Activated naive CD8-positive, alpha-beta T cell treated with anti-CD3 and anti-CD28 coated beads, Interleukin-2, amount 50 U/mL, for 24 hours (primary cell): Measurements from ENCODE around the gene PLA2G2F.

Experiments
- ATAC-seq: fragments of 150-1000 bp; cut with Tn5 transposase; one replicate; pipeline ENCODE4 v1.10.0; 2021
- DNase-seq: peaks from one replicate; pipeline ENCODE4 v3.0.0; 2021
- H3K27ac Mint-ChIP-seq: one replicate; pipeline ENCODE4 v1.8.0; 2021; ENCODE audit warnings: mild to moderate bottlenecking, mixed read lengths
- H3K27me3 Mint-ChIP-seq: one replicate; pipeline ENCODE4 v1.8.0; 2021; ENCODE audit warnings: mixed read lengths
- H3K36me3 Mint-ChIP-seq: one replicate; pipeline ENCODE4 v1.8.0; 2021; ENCODE audit warnings: low read depth, mixed read lengths
- H3K4me1 Mint-ChIP-seq: one replicate; pipeline ENCODE4 v1.8.0; 2021; ENCODE audit warnings: mixed read lengths
- H3K4me3 Mint-ChIP-seq: one replicate; pipeline ENCODE4 v1.8.0; 2021; ENCODE audit warnings: mild to moderate bottlenecking, moderate library complexity, mixed read lengths
- H3K9me3 Mint-ChIP-seq: one replicate; pipeline ENCODE4 v1.8.0; 2021; ENCODE audit warnings: mixed read lengths

Gene PLA2G2F

GRCh38 chr1:20138961-20139550 is at the start of gene PLA2G2F:
TSS of gene PLA2G2F (plus strand) at chr1:20139323. CDS start at chr1:20139428, 105 bp downstream.
- Mint-ChIP-seq H3K4me1 (no peaks in the 10 kb centered on the region), H3K9me3 (no peaks in the 10 kb centered on the region), H3K27ac (no peak within 1 kb of the TSS), H3K36me3 (no peaks in the 10 kb centered on the region), H3K4me3 (no peak within 1 kb of the TSS), H3K27me3 (peaks cover 7% of the 10 kb centered on the region)
- ATAC-seq: peak; percentile 41
- no peak for DNase-seq

DNA sequence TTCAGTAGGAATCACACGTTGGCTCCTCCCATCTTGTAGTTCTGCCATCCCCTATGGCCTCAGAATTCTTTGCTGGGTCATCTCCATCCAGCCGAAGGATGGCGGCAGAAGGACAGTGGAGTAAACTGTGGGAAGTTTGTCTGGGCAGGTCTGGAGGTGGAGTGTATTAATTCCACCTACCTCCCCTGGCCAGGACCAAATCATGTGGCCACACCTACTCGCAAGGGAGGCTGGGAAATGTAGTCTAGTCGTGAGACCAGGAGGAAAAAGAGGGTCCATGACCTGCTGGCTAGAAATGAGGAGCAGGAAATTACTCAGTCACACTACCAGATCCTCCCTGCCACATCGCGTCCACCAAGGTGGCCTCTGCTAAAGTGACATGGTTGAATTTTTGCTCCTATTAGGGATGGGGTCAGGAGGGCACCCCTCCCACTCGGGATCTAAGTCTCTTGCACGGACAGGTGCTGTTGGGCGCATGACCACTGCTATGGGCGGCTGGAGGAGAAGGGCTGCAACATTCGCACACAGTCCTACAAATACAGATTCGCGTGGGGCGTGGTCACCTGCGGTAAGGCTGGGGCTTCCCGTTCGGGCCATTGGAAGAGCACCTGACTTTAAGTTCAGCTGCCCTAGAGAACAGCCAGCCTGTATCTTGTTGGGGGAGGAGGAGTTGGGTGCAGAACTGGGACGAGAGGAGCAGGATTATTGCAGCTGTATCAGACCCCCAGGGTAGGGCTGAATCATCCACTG is 49.6 kb upstream of the PLA2G2F start:
- ATAC-seq: no peak
- peaks cover 12% of the 10 kb centered on the region for H3K27me3 Mint-ChIP-seq
- H3K27ac Mint-ChIP-seq: no peak overlapping the region
- H3K4me1 Mint-ChIP-seq: no peaks in the 10 kb centered on the region
- H3K36me3 Mint-ChIP-seq: no peaks in the 10 kb centered on the region
- no peak for DNase-seq
- H3K9me3 Mint-ChIP-seq: no peaks in the 10 kb centered on the region
- no peak overlapping the region for H3K4me3 Mint-ChIP-seq

GRCh38 chr1:20090119-20090518 is 49.0 kb upstream of the PLA2G2F start:
- H3K9me3 Mint-ChIP-seq: no peaks in the 10 kb centered on the region
- H3K27ac Mint-ChIP-seq: no peak overlapping the region
- no peaks in the 10 kb centered on the region for H3K36me3 Mint-ChIP-seq
- peaks cover 12% of the 10 kb centered on the region for H3K27me3 Mint-ChIP-seq
- DNase-seq: no peak
- ATAC-seq: no peak
- H3K4me3 Mint-ChIP-seq: no peak overlapping the region
- no peaks in the 10 kb centered on the region for H3K4me1 Mint-ChIP-seq

GRCh38 chr1:20090641-20091040 is 48.5 kb upstream of the PLA2G2F start:
- Mint-ChIP-seq H3K4me3 (no peak overlapping the region), H3K27me3 (peaks cover 12% of the 10 kb centered on the region), H3K36me3 (no peaks in the 10 kb centered on the region), H3K4me1 (no peaks in the 10 kb centered on the region), H3K27ac (no peak overlapping the region), H3K9me3 (no peaks in the 10 kb centered on the region)
- no peak for ATAC-seq
- DNase-seq: no peak

- ATAC-seq (no peak), DNase-seq (no peak)
- Mint-ChIP-seq H3K36me3 (no peaks in the 10 kb centered on the region), H3K27me3 (peaks cover 12% of the 10 kb centered on the region), H3K4me1 (no peaks in the 10 kb centered on the region), H3K27ac (no peak overlapping the region), H3K9me3 (no peaks in the 10 kb centered on the region), H3K4me3 (no peak overlapping the region)
Measured at GRCh38 chr1:20093303-20093702, 45.8 kb upstream of the PLA2G2F start.

DNA sequence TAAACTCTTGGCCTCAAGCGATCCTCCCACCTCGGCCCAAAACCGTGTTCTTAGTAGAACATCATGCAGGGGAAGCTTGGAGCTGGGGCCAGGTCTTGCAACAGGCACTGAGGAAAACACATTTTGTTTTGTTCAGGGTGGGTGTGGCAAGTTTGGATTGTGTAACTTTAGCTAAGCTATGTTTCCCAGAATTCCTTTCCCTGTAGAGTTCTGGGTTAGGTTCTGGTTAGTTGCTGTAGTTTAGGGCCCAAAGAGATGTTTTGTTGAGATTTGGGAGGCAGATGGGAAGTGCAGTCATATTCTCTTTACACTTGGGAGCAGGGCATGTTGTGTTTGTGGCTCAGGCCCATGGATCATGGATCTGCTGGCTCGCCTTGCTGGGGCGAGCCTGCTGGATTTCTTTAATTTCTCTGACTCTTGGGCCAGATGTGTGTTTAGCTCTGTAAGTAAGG is 45.2 kb upstream of the PLA2G2F start:
- Mint-ChIP-seq H3K4me1 (no peaks in the 10 kb centered on the region), H3K27ac (no peak overlapping the region), H3K4me3 (no peak overlapping the region), H3K27me3 (peaks cover 12% of the 10 kb centered on the region), H3K9me3 (no peaks in the 10 kb centered on the region), H3K36me3 (no peaks in the 10 kb centered on the region)
- no peak for ATAC-seq
- no peak for DNase-seq

DNA sequence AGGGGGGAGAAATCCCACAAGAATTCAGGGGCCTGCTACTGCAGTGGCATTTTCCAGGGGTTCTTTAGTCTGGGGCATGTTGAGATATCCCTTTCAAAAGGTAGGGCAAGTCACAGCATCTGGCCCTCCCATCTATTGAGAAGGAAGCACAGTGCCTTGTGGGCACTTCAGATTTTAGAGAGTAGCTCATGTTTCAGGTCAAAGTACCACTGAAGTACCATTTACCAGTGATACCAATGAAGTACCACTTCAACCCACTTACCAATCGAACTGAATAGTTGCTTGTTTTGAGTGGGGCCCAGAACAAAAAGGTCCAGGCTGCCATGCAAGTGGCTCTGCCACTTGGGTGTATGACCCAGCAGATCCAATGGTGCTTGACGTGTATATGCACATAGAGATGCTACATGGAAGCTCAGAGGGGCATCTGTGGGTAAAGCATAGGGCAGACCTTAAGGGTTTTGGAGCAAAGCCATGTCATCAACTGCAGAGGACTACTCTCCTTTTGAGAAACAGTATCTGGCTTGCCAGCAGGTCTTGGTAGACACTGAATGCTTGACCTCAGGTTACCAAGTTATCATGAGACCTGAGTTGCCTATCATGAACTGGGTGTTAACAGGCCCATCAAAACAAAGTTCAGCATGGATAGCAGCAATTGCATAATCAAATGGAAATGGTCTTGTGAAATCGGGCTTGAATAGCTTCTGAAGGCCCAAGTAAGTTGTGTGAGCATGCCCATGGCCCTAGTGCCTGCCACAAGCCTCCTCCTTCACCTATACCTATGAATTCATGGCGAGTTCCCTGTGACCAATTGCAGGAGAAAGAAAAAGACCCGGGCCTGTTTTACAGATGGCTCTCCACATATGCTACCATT is 43.3 kb upstream of the PLA2G2F start:
- H3K36me3 Mint-ChIP-seq: no peaks in the 10 kb centered on the region
- no peak overlapping the region for H3K27ac Mint-ChIP-seq
- no peak overlapping the region for H3K4me3 Mint-ChIP-seq
- H3K9me3 Mint-ChIP-seq: no peaks in the 10 kb centered on the region
- H3K4me1 Mint-ChIP-seq: no peaks in the 10 kb centered on the region
- no peak for DNase-seq
- no peak for ATAC-seq
- H3K27me3 Mint-ChIP-seq: peaks cover 10% of the 10 kb centered on the region

- no peak for ATAC-seq
- Mint-ChIP-seq H3K27me3 (peaks cover 10% of the 10 kb centered on the region), H3K4me1 (peaks cover 3% of the 10 kb centered on the region), H3K9me3 (no peaks in the 10 kb centered on the region), H3K27ac (no peak overlapping the region), H3K4me3 (no peak overlapping the region), H3K36me3 (no peaks in the 10 kb centered on the region)
- no peak for DNase-seq
Measured at GRCh38 chr1:20096840-20097447, 42.2 kb upstream of the PLA2G2F start.

- H3K4me1 Mint-ChIP-seq: peaks cover 3% of the 10 kb centered on the region
- no peaks in the 10 kb centered on the region for H3K36me3 Mint-ChIP-seq
- no peaks in the 10 kb centered on the region for H3K9me3 Mint-ChIP-seq
- H3K27me3 Mint-ChIP-seq: peaks cover 2% of the 10 kb centered on the region
- no peak overlapping the region for H3K27ac Mint-ChIP-seq
- ATAC-seq (no peak), DNase-seq (no peak)
- no peak overlapping the region for H3K4me3 Mint-ChIP-seq
Measured at GRCh38 chr1:20099533-20099932, 39.6 kb upstream of the PLA2G2F start.

DNA sequence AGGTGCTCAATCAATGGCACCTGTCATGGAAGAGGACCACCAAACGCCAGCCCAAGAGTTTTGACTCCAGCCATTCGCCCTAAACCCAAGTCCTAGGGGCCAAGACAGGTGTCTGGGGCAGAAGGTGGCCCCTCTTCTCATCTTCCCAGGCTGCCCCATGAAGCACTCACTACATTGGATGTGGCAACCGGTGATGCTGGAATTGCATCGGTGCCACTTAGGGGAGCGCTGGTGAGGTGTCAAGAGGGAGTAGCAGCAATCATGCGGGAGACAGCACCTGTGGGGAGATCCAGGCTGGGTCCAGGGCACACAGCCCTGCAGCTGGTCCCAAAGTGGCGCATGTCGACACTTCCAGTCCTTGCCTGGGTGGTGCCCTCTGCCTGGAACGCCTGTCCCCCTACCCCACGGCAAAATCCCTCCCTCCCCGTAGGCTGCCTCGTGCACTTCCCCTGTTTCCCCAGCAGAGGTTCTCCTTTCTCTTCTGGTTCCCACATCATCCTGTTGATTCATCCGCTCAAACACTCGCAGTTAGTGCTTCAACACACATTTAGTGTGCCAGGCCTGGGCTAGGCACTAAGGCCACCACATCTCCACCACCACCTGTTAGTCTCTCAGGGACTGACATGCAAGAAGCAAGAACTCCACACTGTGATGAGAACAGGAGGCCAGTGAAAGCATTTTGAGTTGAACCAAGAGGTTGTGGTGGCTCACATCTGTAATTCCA is 38.3 kb upstream of the PLA2G2F start:
- Mint-ChIP-seq H3K9me3 (no peaks in the 10 kb centered on the region), H3K4me3 (no peak overlapping the region), H3K4me1 (peaks cover 3% of the 10 kb centered on the region), H3K27me3 (peaks cover 2% of the 10 kb centered on the region), H3K27ac (no peak overlapping the region), H3K36me3 (no peaks in the 10 kb centered on the region)
- DNase-seq (peak; percentile 19), ATAC-seq (peak; percentile 46)

- ATAC-seq (no peak), DNase-seq (no peak)
- Mint-ChIP-seq H3K27me3 (peaks cover 4% of the 10 kb centered on the region), H3K36me3 (no peaks in the 10 kb centered on the region), H3K4me1 (peaks cover 3% of the 10 kb centered on the region), H3K4me3 (no peak overlapping the region), H3K27ac (no peak overlapping the region), H3K9me3 (no peaks in the 10 kb centered on the region)
Measured at GRCh38 chr1:20102875-20103274, 36.2 kb upstream of the PLA2G2F start.

DNA sequence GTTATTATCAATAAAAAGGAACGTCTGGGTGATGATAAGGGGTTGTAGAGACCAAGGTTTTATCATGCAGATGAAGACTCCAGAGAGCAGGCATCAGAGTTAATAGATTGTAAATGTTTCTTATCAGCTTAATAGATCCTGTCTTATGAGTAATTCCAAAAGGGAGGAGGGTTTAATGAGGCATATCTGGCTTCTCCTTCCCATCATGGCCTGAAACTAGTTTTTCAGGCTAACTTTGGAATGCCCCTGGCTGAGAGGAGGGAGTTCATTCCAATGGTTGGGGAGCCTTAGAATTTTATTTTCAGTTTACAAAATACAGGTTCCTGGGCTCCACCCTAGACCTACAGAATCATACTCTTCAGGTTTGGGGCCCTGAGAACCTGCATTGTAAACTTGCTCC is 33.3 kb upstream of the PLA2G2F start:
- H3K27me3 Mint-ChIP-seq: peaks cover 8% of the 10 kb centered on the region
- no peak for ATAC-seq
- H3K9me3 Mint-ChIP-seq: no peaks in the 10 kb centered on the region
- DNase-seq: no peak
- no peaks in the 10 kb centered on the region for H3K36me3 Mint-ChIP-seq
- H3K4me3 Mint-ChIP-seq: no peak overlapping the region
- no peak overlapping the region for H3K27ac Mint-ChIP-seq
- peaks cover 3% of the 10 kb centered on the region for H3K4me1 Mint-ChIP-seq

DNA sequence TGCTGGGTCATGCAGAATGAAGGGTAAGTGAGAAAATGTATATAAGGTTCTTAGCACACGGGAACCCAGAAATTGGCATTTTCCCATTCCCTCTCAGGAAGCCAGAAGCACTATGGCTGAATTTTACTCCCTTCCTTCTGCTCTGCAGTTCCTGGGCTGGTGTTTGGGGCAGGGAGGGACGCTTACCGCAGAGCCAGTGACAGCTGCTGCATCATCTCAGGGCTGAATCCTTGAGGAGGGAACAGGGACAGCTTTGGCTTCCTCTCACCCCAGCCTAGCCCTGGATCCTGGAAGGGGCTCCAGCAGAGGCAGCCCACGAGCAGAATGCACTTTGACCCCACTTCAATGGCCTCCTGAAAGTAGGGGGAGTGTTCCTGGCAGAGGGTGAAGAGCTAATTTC is 31.8 kb upstream of the PLA2G2F start:
- ATAC-seq: no peak
- Mint-ChIP-seq H3K4me3 (no peak overlapping the region), H3K27me3 (peaks cover 8% of the 10 kb centered on the region), H3K4me1 (no peaks in the 10 kb centered on the region), H3K9me3 (no peaks in the 10 kb centered on the region), H3K36me3 (no peaks in the 10 kb centered on the region), H3K27ac (no peak overlapping the region)
- DNase-seq: no peak

DNA sequence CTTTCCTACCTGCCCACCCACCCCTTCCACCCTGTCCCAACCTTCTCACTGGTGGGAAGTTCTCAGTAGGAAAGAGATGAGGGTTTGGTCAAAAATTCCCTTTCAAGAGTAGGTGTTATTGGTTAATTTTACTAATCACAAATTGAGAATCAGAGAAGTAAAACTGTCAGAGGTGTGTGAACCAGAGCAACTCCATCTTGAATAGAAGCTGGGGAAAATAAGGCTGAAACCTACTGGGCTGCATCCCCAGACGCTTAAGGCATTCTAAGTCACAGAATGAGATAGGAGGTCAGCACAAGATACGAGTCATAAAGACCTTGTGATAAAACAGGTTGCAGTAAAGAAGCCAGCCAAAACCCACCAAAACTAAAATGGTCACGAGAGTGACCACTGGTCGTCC is 31.3 kb upstream of the PLA2G2F start:
- DNase-seq: no peak
- Mint-ChIP-seq H3K4me1 (no peaks in the 10 kb centered on the region), H3K27me3 (peaks cover 8% of the 10 kb centered on the region), H3K36me3 (no peaks in the 10 kb centered on the region), H3K9me3 (no peaks in the 10 kb centered on the region), H3K27ac (no peak overlapping the region), H3K4me3 (no peak overlapping the region)
- no peak for ATAC-seq
